ENCODE data around the gene FN3KRP.

Gene FN3KRP, protein sequence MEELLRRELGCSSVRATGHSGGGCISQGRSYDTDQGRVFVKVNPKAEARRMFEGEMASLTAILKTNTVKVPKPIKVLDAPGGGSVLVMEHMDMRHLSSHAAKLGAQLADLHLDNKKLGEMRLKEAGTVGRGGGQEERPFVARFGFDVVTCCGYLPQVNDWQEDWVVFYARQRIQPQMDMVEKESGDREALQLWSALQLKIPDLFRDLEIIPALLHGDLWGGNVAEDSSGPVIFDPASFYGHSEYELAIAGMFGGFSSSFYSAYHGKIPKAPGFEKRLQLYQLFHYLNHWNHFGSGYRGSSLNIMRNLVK

GRCh38 chr17:82716203-82717010, at the start of gene FN3KRP:
Gene FN3KRP, plus strand, starts transcription at chr17:82716706. Its CDS starts 50 bp downstream, at chr17:82716756.
- peak; percentile 93 for DNase-seq

DNA sequence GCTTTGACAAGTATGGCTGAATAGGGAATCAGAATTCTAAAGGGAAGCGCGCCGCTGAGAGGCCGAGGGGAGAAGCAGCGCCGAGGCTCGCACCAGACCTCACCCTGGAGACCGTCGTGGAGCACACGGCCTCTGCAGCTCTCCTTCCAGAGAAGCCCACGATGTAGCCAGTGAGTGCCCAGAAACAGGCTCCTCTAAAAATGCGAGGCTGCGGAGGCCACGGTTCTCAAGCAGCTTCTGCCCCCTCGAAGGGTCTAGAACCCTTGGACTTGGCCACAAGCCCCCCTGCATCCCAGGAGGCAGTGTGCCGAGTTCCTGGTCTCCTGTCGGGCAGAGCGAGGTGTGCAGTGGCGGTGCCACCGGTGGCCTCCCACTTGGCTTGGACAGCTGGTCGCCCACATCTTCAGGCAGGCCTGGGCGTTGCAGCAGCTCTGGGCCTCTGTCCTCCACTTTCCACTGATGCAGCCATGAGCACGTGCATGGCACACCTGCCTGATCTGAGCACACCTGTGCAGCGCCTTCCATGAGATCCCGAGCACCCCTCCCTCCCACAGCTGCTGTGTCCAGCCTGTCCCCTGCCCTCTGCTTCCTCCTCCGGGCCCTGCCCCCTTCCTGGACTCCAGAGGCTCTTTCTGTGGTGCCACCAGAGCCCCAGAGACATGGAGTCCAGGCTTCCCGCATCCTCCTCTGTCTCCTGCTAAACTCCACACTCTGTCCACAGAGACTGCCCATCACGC, 49.4 kb upstream of the FN3KRP start:
- DNase-seq: no peak

- no peak for DNase-seq
These were observed 48.9 kb upstream of the FN3KRP start for GRCh38 chr17:82667668-82668000.

DNA sequence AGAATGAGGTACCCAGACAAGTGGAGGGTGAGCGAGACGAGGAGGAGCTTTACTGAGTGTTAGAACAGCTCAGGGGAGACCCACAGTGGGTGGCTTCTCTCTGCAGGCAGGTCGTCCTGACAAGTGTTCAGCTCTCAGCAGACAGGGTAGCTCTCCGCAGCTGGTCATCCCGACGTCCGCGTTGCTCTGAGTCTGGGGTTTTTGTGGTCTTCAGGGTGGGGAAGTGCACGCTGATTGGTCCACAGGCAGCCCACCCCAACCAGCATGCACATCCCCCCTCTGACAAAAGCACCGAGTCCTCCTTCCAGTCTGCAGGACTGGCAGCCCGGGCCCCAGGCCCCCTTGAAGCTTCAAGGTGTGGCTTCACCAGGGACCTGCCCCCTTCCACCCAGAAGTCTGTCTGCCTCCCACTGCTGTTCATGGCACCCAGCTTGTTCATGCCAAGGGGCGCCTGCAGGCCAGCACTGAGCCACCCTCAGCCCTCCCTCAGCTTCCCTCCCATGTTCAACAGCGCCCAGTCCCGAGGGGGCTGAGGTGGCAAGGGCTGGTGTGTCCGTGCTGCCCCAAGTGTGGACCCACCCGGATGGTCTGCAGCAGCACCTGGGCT, 48.4 kb upstream of the FN3KRP start:
- DNase-seq: no peak

GRCh38 chr17:82668631-82669099, 47.8 kb upstream of the FN3KRP start:
- peak; percentile 64 for DNase-seq

GRCh38 chr17:82670661-82671450, 45.6 kb upstream of the FN3KRP start:
- no peak for DNase-seq

DNA sequence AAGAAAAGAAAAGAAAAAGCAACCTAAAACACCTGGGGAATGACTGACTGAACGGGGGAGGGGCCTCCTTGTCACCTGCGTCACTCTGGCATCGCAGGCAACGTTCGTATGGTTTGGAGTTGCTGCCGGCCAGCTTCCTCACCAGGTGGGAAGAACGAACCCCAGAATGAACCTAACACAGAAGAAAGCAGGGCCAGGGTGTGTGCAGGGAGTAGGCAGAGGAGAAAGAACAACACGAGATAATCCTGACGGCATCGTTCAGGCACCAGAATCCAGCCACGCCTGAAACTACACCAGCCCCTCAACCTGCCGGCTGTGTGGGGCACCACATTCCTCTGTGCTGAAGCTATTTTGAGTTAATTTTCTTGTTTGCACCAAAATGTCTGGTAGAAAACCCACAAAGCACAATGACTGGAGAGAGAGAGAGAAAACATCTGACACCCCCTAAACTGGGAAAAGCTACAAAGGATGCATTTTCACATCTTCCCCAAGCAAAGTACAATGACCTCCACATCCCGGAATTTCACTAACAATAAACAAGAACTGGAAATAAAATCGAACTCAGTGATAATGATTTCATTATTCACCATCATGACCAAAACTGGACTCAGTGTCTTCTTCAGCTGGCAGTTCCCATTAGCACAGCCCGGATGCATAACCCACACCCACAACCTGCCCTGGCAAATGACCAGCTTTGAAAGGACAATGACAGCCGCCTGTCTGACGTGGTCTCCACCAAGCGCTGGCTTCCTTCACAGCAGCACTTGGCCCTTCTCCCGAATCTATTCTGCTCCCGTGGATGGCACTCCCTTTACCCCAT, 41.6 kb upstream of the FN3KRP start:
- no peak for DNase-seq

DNA sequence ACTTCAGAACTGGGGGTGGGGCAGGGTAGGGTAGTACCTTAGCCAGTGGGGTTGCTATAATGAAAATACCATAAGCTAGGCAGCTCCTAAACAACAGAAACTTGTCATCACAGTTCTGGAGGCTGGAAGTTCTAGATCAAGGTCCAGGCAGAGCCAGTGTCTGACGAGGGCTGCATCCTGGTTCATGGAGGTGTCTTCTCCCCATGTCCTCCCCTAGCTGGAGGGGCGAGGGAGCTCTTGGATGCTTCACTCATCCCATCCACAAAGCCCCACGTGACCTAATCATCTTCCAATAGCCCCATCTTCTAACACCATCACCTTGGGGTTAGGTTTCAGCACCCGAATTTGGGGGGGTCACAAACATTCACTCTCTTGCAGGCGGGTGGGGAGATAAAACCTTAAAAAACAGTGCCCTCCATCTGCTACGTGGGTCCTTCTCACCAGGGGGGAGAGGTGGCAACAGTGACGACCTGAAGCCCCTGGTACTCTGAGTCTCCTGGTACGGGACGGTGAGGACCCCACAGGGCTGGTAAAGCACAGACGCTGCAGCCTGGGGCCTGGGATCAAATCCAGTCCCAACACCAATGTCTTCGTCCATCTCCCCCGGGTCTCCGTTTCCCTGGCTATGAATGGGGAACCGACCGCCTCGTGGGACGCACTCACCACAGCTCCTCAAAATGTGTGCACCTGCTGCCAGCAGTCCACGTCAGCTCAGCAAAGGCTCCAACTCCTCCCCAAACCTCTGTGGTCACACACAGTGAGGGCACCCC, 40.8 kb upstream of the FN3KRP start:
- DNase-seq: no peak

DNA sequence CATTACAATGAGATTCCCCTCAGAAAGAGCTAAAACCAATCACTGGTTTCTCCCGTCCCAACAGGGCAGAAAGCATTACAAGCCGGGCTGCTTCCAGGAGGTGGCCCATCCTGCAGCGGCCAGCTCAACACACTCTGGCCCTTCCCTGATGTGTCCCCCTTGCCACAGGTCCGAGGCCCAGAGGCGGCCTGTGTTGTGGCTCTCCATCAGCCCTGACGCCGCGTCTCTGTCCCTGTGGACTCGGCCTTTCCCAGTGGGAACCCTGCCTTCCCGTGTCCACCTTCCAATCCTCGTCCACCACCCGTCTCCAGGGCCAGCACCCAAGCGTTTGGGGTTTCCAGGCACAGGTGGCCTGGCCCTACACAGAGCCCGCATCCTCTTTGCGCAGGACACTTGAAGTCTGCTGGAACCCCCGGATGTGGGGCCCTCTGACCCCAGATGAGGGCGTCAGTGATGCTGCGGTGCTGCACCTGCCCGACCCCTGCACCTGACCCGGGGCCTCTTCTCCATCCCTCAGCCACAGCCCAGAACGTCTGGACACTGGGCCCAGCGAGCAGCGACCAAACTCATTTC, 39.1 kb upstream of the FN3KRP start:
- no peak for DNase-seq

DNA sequence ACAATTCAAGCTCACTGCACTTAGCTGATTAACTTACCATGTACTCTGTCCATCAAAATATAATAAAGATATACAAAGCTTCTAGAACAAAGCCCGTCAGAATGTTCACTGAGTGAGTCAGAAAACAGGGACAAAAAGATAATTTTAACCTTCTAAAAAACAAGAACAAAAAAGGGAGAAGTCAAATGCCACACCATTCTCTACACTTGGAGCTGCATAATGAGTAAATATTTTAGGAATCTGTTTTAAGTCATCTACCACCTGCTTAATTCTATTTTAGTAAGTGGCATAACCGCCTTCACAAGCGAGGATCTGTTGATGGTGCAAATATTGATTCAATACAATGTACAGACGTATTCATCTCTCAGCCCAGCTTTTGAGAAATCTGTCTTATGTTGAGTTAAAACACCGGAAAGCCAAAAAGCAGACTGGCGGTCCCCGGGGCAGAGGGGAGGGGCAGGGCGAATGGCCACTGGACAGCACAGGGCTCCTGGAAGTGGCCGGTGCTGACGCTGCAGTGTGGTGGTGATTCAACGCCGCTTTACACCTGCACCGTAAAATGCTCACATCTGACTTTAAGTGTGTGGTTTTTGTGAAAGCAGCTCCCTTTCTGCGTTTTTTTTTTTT, 38.1 kb upstream of the FN3KRP start:
- no peak for DNase-seq

- no peak for DNase-seq
These were observed 36.7 kb upstream of the FN3KRP start for GRCh38 chr17:82679586-82680465.

DNA sequence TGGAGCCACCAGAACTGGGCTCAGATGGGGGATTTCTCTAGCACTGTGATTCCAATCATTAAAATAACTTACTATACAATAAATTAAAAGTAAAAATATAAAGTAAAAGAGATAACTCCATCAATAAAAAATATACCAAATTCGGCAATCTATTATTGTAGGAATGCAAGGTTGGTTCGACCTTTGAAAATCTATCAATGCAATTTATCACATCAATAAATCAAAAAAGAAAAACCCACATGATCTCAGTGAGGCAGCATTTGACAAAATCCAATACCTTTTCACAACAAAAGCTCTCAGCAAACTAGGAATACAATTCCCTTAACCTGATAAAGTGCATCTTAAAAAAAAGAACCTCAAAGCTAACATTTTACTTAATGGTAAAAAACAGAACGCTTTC, 35.0 kb upstream of the FN3KRP start:
- DNase-seq: no peak

- no peak for DNase-seq
These were observed 33.0 kb upstream of the FN3KRP start for GRCh38 chr17:82683534-82683933.

DNA sequence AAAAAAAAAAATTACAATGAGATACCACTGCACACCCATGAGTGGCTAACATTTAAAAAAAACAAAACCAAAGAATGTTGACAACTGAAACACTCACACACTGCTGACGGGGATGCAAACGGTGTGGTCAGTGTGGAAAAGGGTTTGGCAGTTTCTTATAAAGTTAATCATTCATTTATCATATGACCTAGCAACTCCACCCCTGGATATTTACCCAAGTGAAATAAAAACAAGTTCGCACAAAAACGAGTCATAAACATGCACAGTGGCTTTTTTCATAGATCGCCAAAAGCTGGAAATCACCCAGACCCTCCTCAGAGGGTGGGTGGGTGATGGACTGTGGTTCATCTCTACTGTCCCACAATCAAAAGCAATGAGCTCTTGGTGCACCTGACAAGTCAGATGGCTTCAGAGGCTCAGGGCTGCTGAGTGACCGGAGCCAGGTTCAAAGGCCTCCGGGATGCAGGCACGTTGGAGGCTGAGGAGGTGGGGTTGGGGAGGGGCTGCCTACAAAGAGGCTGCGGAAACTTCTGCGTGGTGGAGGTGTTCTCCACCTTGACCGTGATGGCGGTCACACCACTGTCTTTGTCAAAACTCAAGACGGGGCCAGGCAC, 32.2 kb upstream of the FN3KRP start:
- no peak for DNase-seq

DNA sequence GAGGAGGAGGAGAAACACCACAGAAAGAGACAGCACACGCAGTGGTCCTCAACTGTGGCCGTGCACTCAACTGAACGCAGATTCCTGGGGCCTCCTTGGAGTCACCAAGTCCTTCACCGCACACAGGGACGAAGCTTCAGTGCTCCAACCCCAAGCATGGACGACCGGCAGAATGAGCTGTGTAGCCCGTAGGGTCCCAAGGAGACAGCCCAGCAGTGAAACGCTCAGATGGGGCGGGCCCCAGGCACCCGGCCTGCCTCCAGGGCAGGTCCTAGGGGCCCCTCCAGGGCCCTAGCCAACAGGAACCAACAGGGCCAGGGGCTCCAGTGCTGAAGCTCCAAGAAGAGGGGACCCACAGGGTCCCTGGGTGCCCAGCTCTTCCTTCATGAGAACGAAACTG, 31.2 kb upstream of the FN3KRP start:
- no peak for DNase-seq

DNA sequence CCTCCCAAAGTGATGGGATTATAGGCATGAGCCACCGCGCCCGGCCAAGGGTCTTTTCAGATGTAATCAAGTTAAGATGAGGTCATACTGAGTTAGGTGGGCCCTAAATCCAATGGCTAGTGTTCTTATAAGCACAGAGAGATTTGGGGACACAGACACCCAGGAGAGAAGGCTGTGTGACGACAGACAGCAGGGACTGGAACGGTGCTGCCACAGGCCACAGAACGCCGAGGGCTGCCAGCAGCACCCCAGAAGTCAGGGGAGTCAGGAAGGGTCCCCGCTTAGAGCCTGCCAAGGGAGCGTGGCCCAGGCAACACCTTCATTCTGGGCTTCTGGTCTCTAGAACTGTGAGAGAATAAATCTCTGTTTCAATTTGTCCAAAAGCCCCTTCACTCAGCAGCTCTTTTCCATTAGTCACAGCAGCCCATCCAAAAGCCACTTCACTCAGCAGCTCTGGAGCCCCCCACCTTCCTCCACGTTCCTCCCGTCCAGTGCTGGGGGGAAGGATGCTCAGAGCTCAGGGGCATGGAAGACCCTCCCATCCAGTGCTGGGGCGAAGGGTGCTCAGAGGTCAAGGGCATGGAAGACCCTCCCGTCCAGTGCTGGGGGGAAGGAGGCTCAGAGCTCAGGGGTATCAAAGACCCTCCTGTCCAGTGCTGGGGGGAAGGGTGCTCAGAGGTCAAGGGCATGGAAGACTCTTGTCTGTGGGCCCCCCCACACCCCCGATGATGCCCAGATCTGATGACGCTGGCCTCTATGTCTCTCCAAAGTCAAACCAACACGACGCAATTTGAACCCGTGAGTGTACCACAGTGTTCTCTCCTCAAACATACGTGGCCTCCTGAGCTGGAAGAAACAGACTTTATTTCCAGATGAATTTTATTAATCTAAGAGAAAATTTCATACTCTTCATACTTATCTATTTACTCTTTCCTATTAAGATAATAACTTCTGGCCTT, 29.9 kb upstream of the FN3KRP start:
- DNase-seq: no peak

DNA sequence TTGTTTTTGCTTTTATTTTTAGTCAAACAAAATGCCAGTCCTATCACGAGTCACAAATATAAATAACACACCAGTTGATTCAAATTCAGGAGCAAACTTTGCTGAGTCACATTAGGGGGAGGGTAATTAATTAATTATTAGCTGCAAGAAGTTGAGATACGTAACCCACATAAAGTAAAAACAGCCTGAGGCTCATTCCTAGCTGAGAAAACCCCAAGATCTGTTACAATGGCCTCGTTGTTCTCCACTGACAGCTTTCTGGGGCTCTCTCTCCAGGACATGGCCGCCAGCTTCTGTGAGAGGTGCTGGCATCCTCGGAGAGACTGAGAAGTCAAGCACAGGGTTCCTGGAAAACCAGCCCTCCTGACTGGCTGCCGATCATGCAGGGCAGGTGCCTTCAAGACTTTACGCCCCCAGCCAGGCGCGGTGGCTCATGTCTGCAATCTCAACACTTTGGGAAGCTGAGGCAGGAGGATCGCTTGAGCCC, 29.1 kb upstream of the FN3KRP start:
- no peak for DNase-seq

Measured in stimulated activated CD8-positive, alpha-beta memory T cell treated with anti-CD3 and anti-CD28 coated beads, Interleukin-4, amount 100 ng/mL, for 48 hours (primary cell).